WTC11 (cell line): Measurements from ENCODE around the gene ELP4.

ENCODE experiments used
- ETV6 ChIP-seq: sonication (generic); formaldehyde crosslinking; IDR thresholded peaks from 2 replicates; pipeline ENCODE4 v1.8.1; 2022; ENCODE audit warnings: mild to moderate bottlenecking, missing genetic modification reagents
- MXD4 ChIP-seq: fragments of 250-450 bp; sonication (Bioruptor Pico); IDR thresholded peaks from 2 replicates; pipeline ENCODE4 v1.8.0; 2021; ENCODE audit warnings: mild to moderate bottlenecking, moderate library complexity, borderline replicate concordance
- NR3C1 ChIP-seq: sonication (generic); formaldehyde crosslinking; conservative IDR thresholded peaks from 2 replicates; pipeline ENCODE4 v1.8.1; 2023; ENCODE audit warnings: low read depth, mild to moderate bottlenecking, missing genetic modification reagents
- TF ChIP-seq, protein P1 (sequence below): fragments of 200-600 bp; IDR thresholded peaks from 2 replicates; pipeline ENCODE4 v1.8.0; 2022; ENCODE audit warnings: antibody characterized with exemption
- TF ChIP-seq, protein P2 (sequence below): sonication (generic); formaldehyde crosslinking; IDR thresholded peaks from 2 replicates; pipeline ENCODE4 v1.8.1; 2023; ENCODE audit warnings: mild to moderate bottlenecking, missing genetic modification reagents, moderate library complexity
- TF ChIP-seq, protein P3 (sequence below): sonication (generic); formaldehyde crosslinking; IDR thresholded peaks from 2 replicates; pipeline ENCODE4 v1.8.0; 2023; ENCODE audit warnings: missing genetic modification reagents

DNA sequence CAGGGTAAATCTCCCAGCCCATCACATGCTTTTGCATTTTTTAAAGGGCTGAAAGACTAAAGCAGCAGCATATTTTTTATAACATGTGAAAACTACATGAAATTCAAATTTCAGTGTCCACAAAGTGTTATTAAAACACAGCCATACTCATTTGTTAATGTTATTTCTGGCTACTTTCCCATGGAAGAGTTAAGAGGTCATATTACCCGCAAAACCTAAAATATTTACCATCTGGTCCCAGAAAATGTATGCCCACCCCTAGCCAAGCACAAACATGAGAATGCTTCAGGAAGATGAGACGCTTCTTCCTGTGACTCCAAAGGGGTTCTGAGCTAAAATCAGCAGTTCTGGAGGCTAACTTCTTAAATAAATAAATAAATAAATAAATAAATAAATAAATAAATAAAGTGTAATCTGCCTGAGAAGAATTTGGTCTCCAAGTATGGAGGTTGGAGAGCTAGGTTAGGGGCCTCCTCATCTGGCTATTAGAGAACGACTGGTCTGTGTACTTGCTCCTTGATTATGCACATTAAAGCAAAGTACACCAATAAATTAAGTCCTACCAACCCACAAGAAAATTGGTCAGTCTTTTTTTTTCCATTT lies 9.9 kb upstream of the ELP4 start:
- TF ChIP-seq, protein P1, sequence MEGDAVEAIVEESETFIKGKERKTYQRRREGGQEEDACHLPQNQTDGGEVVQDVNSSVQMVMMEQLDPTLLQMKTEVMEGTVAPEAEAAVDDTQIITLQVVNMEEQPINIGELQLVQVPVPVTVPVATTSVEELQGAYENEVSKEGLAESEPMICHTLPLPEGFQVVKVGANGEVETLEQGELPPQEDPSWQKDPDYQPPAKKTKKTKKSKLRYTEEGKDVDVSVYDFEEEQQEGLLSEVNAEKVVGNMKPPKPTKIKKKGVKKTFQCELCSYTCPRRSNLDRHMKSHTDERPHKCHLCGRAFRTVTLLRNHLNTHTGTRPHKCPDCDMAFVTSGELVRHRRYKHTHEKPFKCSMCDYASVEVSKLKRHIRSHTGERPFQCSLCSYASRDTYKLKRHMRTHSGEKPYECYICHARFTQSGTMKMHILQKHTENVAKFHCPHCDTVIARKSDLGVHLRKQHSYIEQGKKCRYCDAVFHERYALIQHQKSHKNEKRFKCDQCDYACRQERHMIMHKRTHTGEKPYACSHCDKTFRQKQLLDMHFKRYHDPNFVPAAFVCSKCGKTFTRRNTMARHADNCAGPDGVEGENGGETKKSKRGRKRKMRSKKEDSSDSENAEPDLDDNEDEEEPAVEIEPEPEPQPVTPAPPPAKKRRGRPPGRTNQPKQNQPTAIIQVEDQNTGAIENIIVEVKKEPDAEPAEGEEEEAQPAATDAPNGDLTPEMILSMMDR: no peak
- TF ChIP-seq NR3C1 (CRISPR knock-in tag) (no peak), MXD4 (CRISPR knock-in tag) (no peak), ETV6 (CRISPR knock-in tag) (no peak)
- TF ChIP-seq, protein P2, sequence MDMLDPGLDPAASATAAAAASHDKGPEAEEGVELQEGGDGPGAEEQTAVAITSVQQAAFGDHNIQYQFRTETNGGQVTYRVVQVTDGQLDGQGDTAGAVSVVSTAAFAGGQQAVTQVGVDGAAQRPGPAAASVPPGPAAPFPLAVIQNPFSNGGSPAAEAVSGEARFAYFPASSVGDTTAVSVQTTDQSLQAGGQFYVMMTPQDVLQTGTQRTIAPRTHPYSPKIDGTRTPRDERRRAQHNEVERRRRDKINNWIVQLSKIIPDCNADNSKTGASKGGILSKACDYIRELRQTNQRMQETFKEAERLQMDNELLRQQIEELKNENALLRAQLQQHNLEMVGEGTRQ (CRISPR knock-in tag): no peak
- TF ChIP-seq, protein P3, sequence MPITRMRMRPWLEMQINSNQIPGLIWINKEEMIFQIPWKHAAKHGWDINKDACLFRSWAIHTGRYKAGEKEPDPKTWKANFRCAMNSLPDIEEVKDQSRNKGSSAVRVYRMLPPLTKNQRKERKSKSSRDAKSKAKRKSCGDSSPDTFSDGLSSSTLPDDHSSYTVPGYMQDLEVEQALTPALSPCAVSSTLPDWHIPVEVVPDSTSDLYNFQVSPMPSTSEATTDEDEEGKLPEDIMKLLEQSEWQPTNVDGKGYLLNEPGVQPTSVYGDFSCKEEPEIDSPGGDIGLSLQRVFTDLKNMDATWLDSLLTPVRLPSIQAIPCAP (CRISPR knock-in tag): no peak
